Measurements from ENCODE around the gene MRPS24. TPM values are rescaled to one million over a fixed set of nuclear protein-coding genes. Genes with fewer than 3 reads are reported as not detected.

MRPS24 gene
- polyA plus RNA-seq, 1 donor (not counting 4 experiments of a cell fraction or from before 2014, with no cell fraction given): 104 TPM

GRCh38 chr7:43905956-43906330 is 36.6 kb upstream of the MRPS24 start:
- no peak for DNase-seq (ENCODE audit: low read depth, low spot score)
- H3K9me3 ChIP-seq (ENCODE audit: control insufficient read depth, low read depth, low read length): no peaks in the 10 kb centered on the region
- dilution Hi-C loops (cut with MboI; ENCODE audit: extremely low pct_ligation_motif_present, low sequenced_read_pairs): no loop called here

GRCh38 chr7:43905209-43905946 is 36.1 kb upstream of the MRPS24 start:
- no peak for DNase-seq (ENCODE audit: low read depth, low spot score)
- H3K9me3 ChIP-seq (ENCODE audit: control insufficient read depth, low read depth, low read length): no peaks in the 10 kb centered on the region
- dilution Hi-C loops (cut with MboI; ENCODE audit: extremely low pct_ligation_motif_present, low sequenced_read_pairs): no loop called here
- no peak for TF ChIP-seq EZH2 (IDR thresholded peaks at IDR 0.05; ENCODE audit: low read length)
- no peak for TF ChIP-seq CTCF (optimal IDR thresholded peaks at IDR 0.05 in 1 of 3, IDR thresholded peaks at IDR 0.05 in 1 of 3, conservative IDR thresholded peaks at IDR 0.05 in 1 of 3; ENCODE audit: extremely low read depth in 1 of 3, insufficient read depth in 2 of 3, low read length in 3 of 3)
- peaks cover 1 to 6% of the 10 kb centered on the region in 2 experiments for H3K36me3 ChIP-seq (ENCODE audit: control insufficient read depth in 2 of 2, extremely low read depth in 1 of 2, insufficient read depth in 2 of 2, low read length in 2 of 2)
- H3K4me1 ChIP-seq (ENCODE audit: control insufficient read depth, extremely low read depth, insufficient read depth, low read length): peaks cover 23% of the 10 kb centered on the region
- H3K9ac ChIP-seq (ENCODE audit: control insufficient read depth, extremely low read depth, insufficient read depth, low read length): peak overlapping the region; percentile 87
- H3K79me2 ChIP-seq (ENCODE audit: control insufficient read depth, insufficient read depth, low read length): peaks cover 55% of the 10 kb centered on the region
- peak overlapping the region; percentile 67 to 87 (median 85) for H3K4me3 ChIP-seq (ENCODE audit: control insufficient read depth in 2 of 3, extremely low read depth in 1 of 3, insufficient read depth in 2 of 3, low read depth in 1 of 3, low read length in 3 of 3)
- FAIRE-seq: no peak
- H4K20me1 ChIP-seq (ENCODE audit: control insufficient read depth, extremely low read depth, insufficient read depth, low read length): peaks cover 8% of the 10 kb centered on the region
- peak overlapping the region; percentile 61 for H2AFZ ChIP-seq (ENCODE audit: control insufficient read depth, low read length)
- H3K9me1 ChIP-seq (ENCODE audit: control insufficient read depth, extremely low read depth, insufficient read depth, low read length): peaks cover 4% of the 10 kb centered on the region
- no peaks in the 10 kb centered on the region for H3K27me3 ChIP-seq (ENCODE audit: control insufficient read depth, extremely low read depth, insufficient read depth, low read length)
- H3K4me2 ChIP-seq (ENCODE audit: control insufficient read depth, extremely low read depth, insufficient read depth, low read depth, low read length): peak overlapping the region; percentile 98
- H3K27ac ChIP-seq (ENCODE audit: control insufficient read depth, insufficient read depth, low read length): peak overlapping the region; percentile 87

More at GRCh38 chr7:43905956-43906330, 36.6 kb upstream of the MRPS24 start:
- H3K4me1 ChIP-seq (ENCODE audit: control insufficient read depth, extremely low read depth, insufficient read depth, low read length): peaks cover 23% of the 10 kb centered on the region
- peak overlapping the region; percentile 87 for H3K27ac ChIP-seq (ENCODE audit: control insufficient read depth, insufficient read depth, low read length)
- H3K9ac ChIP-seq (ENCODE audit: control insufficient read depth, extremely low read depth, insufficient read depth, low read length): peak overlapping the region; percentile 87
- FAIRE-seq: no peak
- peaks cover 49% of the 10 kb centered on the region for H3K79me2 ChIP-seq (ENCODE audit: control insufficient read depth, insufficient read depth, low read length)
- H3K4me3 ChIP-seq (ENCODE audit: control insufficient read depth in 2 of 3, extremely low read depth in 1 of 3, insufficient read depth in 2 of 3, low read depth in 1 of 3, low read length in 3 of 3): peak overlapping the region; percentile 67 to 87 (median 85)
- H3K36me3 ChIP-seq (ENCODE audit: control insufficient read depth in 2 of 2, extremely low read depth in 1 of 2, insufficient read depth in 2 of 2, low read length in 2 of 2): peaks cover 1 to 6% of the 10 kb centered on the region in 2 experiments
- H2AFZ ChIP-seq (ENCODE audit: control insufficient read depth, low read length): peak overlapping the region; percentile 61
- TF ChIP-seq CTCF (optimal IDR thresholded peaks at IDR 0.05 in 1 of 3, IDR thresholded peaks at IDR 0.05 in 1 of 3, conservative IDR thresholded peaks at IDR 0.05 in 1 of 3; ENCODE audit: extremely low read depth in 1 of 3, insufficient read depth in 2 of 3, low read length in 3 of 3): no peak
- no peak for TF ChIP-seq EZH2 (IDR thresholded peaks at IDR 0.05; ENCODE audit: low read length)
- H3K4me2 ChIP-seq (ENCODE audit: control insufficient read depth, extremely low read depth, insufficient read depth, low read depth, low read length): peak overlapping the region; percentile 98
- H4K20me1 ChIP-seq (ENCODE audit: control insufficient read depth, extremely low read depth, insufficient read depth, low read length): peaks cover 8% of the 10 kb centered on the region
- H3K27me3 ChIP-seq (ENCODE audit: control insufficient read depth, extremely low read depth, insufficient read depth, low read length): no peaks in the 10 kb centered on the region
- H3K9me1 ChIP-seq (ENCODE audit: control insufficient read depth, extremely low read depth, insufficient read depth, low read length): peaks cover 4% of the 10 kb centered on the region
